ENCODE results near the gene HDAC10. TPM values are rescaled to one million over a fixed set of nuclear protein-coding genes. Genes with fewer than 3 reads are reported as not detected.

The HDAC10 gene
- total and polyA plus RNA-seq, 10 donors: 25.0 to 108 (median 69.9) TPM

DNA sequence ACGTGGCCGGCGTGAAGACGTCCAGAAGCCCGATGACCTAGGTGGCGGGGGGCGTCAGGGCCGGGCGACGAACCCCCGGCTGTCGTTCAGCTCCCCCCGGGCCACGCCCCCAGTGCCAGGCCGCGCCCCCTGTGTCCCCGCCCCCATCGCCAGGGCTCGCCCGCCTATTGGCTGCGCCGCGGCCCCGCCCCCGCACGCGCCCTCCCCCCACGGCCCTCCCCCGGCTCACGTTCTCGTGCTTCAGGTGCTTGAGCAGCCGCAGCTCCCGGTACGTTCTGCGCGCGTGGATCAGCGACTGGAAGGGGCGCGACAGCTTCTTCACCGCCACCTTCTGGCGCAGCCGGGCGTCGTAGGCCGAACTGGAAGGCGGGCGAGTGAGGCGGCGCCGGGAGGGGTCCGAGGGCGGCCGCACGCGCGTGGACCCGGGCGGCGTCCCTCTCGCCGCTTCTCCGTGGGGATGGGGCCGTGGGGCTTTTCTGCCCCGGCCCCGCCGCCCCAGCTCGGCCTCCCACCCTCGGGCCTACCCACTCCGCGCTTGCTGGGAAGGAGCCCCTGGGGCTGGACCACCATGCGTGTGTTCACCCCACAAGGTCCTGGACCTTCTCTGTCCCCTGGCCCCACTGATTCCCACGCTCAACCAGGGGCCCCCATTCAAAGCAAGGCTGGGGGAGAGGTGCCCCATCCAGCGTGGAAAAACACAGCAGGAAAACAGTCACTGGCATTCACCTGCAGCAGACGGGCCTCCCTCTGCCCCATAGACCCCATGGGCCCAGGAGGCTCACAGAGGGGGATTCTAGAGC, 16.7 kb upstream of the HDAC10 start:
- intact Hi-C loops (cut with DNase I; ENCODE audit: low total_unique reads): no loop called here
- 18 to 44% (median 36%) methylated on average over 15 to 75 of the region's 75 CpGs for WGBS, 5 donors
- Histone ChIP-seq H3K27ac (no peak overlapping the region), H3K27me3 (replicated peaks in 1 of 7) (peaks cover 0 to 81% (median 18%) of the 10 kb centered on the region in 7 donors), H3K4me3 (peak overlapping the region in 2 of 8 donors; percentile 14 to 43), H3K4me1 (peaks cover 18 to 61% (median 47%) of the 10 kb centered on the region in 6 donors), H3K36me3 (peaks cover 0 to 5% (median 0%) of the 10 kb centered on the region in 6 donors), H3K9me3 (peaks cover 0 to 8% (median 0%) of the 10 kb centered on the region in 8 donors)
- DNase-seq: no peak
- TF ChIP-seq POLR2A (IDR thresholded peaks at IDR 0.05) (no peak), POLR2AphosphoS5 (IDR thresholded peaks at IDR 0.05) (peak in 1 of 3 donors; percentile 19), CTCF (IDR thresholded peaks at IDR 0.05 in 8 of 11, conservative IDR thresholded peaks at IDR 0.05 in 3 of 11) (peak in 2 of 11 experiments; percentile 11 to 31)

- DNase-seq: no peak
- intact Hi-C loops (cut with DNase I; ENCODE audit: low total_unique reads): no loop called here
- Histone ChIP-seq H3K4me1 (peaks cover 17 to 61% (median 45%) of the 10 kb centered on the region in 6 donors), H3K27ac (no peak overlapping the region), H3K4me3 (no peak overlapping the region), H3K36me3 (peaks cover 0 to 5% (median 0%) of the 10 kb centered on the region in 6 donors), H3K27me3 (replicated peaks in 1 of 7) (peaks cover 0 to 81% (median 24%) of the 10 kb centered on the region in 7 donors), H3K9me3 (peaks cover 0 to 8% (median 0%) of the 10 kb centered on the region in 8 donors)
- TF ChIP-seq POLR2A (IDR thresholded peaks at IDR 0.05): no peak
- TF ChIP-seq CTCF (IDR thresholded peaks at IDR 0.05 in 8 of 11, conservative IDR thresholded peaks at IDR 0.05 in 3 of 11): no peak
- TF ChIP-seq POLR2AphosphoS5 (IDR thresholded peaks at IDR 0.05): no peak
- 82 to 100% (median 86%) methylated on average over 1 to 37 of the region's 37 CpGs for WGBS, 5 donors
Measured at GRCh38 chr22:50266994-50267393, 15.9 kb upstream of the HDAC10 start.

DNA sequence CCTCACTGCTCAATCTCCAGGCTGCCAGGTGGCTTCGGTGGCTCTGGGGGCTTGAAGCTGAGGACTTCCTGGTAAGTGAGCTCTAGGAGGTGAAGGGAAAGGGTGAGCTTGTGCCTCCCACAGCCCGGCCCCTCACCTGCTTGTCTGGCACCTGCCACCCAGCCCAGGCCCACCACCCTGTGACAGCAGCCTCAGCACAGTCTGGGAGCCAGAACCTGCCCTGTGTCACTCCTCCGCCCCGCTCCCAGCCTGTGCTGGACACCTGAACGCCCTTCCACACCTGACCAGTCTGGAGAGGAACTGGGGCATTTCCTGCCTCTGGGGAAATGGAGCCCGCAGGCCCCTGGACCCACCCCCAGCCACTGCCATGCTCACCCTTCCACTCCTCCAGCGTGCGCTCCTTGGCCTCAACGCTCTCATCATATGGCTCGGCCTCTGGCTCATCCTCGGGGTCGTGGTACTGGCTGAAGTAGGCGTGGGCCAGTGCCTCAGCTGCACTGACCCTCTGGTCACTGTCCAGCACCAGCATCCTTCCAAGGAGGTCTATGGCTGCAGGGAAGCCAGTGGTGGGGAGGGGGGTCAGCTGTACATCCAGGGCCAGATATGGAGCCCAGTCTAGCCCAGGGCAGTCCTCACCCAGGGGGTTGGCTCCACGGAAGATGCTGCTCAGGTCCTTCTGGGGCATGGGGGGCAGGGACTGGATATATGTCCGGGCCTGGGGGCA, 14.0 kb upstream of the HDAC10 start:
- intact Hi-C loops (cut with DNase I; ENCODE audit: low total_unique reads): no loop called here

More for the DNA sequence above, 14.0 kb upstream of the HDAC10 start:
- DNase-seq: no peak
- WGBS, 5 donors: 78 to 89% (median 83%) methylated on average over 12 to 15 of the region's 15 CpGs
- H3K36me3 ChIP-seq: peaks cover 0 to 5% (median 0%) of the 10 kb centered on the region in 6 donors
- TF ChIP-seq POLR2A (IDR thresholded peaks at IDR 0.05) (no peak), CTCF (IDR thresholded peaks at IDR 0.05 in 8 of 11, conservative IDR thresholded peaks at IDR 0.05 in 3 of 11) (no peak), POLR2AphosphoS5 (IDR thresholded peaks at IDR 0.05) (no peak)
- H3K4me3 ChIP-seq: no peak overlapping the region
- no peak overlapping the region for H3K27ac ChIP-seq
- H3K27me3 ChIP-seq (replicated peaks in 1 of 7): peaks cover 0 to 81% (median 22%) of the 10 kb centered on the region in 7 donors
- H3K4me1 ChIP-seq: peaks cover 8 to 61% (median 42%) of the 10 kb centered on the region in 6 donors
- peaks cover 0 to 8% (median 0%) of the 10 kb centered on the region in 8 donors for H3K9me3 ChIP-seq
